ENCODE results near the gene TM4SF20.

TM4SF20 gene

DNA sequence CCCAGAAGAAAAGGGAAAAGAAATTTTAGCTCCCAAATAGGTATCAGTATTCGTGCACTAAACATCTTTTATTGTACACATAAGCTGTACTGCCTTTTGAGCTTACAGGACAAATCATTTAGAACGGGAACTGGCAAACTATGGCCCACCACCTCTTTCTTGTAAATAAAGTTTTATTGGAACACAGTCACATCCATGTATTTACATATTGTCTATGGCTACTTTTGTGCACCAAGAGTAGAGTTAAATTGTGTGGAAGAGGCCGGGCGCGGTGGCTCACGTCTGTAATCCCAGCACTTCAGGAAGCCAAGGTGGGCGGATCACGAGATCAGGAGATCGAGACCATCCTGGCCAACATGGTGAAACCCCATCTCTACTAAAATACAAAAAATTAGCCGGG is 5.7 kb downstream of the TM4SF20 start:
- Histone ChIP-seq H4K20me1 (ENCODE audit: insufficient read depth) (no peaks in the 10 kb centered on the region), H3K4me3 (IDR thresholded peaks at IDR 0.05; ENCODE audit: insufficient read depth, low read depth, low read length) (no peak overlapping the region), H3K36me3 (ENCODE audit: insufficient read depth) (no peaks in the 10 kb centered on the region), H3K79me2 (ENCODE audit: insufficient read depth, low read depth) (no peaks in the 10 kb centered on the region), H3K27me3 (ENCODE audit: insufficient read depth, low read depth) (no peaks in the 10 kb centered on the region), H3K4me1 (ENCODE audit: low read depth, poor library complexity, severe bottlenecking) (no peaks in the 10 kb centered on the region), H3K9ac (no peak overlapping the region), H3K27ac (no peak overlapping the region), H3K4me2 (no peak overlapping the region), H2AFZ (ENCODE audit: low read depth) (no peak overlapping the region)
- TF ChIP-seq, protein P1, sequence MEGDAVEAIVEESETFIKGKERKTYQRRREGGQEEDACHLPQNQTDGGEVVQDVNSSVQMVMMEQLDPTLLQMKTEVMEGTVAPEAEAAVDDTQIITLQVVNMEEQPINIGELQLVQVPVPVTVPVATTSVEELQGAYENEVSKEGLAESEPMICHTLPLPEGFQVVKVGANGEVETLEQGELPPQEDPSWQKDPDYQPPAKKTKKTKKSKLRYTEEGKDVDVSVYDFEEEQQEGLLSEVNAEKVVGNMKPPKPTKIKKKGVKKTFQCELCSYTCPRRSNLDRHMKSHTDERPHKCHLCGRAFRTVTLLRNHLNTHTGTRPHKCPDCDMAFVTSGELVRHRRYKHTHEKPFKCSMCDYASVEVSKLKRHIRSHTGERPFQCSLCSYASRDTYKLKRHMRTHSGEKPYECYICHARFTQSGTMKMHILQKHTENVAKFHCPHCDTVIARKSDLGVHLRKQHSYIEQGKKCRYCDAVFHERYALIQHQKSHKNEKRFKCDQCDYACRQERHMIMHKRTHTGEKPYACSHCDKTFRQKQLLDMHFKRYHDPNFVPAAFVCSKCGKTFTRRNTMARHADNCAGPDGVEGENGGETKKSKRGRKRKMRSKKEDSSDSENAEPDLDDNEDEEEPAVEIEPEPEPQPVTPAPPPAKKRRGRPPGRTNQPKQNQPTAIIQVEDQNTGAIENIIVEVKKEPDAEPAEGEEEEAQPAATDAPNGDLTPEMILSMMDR (conservative IDR thresholded peaks at IDR 0.05; ENCODE audit: low read depth, low read length) = no peak

DNA sequence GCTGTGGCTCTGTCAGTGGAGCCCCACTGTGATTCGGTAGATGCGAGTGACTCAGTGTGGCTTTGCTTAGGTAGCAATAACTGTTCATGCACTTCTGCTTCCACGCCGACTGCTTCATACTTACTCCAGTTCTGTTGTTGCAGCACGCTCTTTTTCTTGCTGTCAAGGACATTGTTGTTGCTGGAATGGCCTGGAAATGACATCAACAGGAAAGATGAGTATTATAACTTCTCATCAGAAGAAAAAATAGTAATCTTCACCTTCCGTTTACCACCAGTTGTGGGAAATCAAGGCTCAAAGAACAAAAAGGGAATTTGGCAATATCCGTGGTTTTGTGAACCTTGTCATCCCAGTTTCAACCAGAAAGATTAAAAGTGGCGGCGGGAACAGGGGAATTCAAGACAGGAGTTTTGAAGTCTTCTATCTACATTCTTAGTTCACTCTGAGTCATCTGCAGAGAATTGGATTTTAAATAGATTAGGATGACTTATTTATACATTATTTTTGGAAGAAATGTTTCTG is 8.3 kb downstream of the TM4SF20 start:
- no peak overlapping the region for H3K4me2 ChIP-seq
- no peak overlapping the region for H3K4me3 ChIP-seq (IDR thresholded peaks at IDR 0.05; ENCODE audit: insufficient read depth, low read depth, low read length)
- no peak overlapping the region for H3K9ac ChIP-seq
- no peaks in the 10 kb centered on the region for H3K36me3 ChIP-seq (ENCODE audit: insufficient read depth)
- no peaks in the 10 kb centered on the region for H3K4me1 ChIP-seq (ENCODE audit: low read depth, poor library complexity, severe bottlenecking)
- H2AFZ ChIP-seq (ENCODE audit: low read depth) = no peak overlapping the region
- H3K79me2 ChIP-seq (ENCODE audit: insufficient read depth, low read depth) = no peaks in the 10 kb centered on the region
- TF ChIP-seq, protein P1 (conservative IDR thresholded peaks at IDR 0.05; ENCODE audit: low read depth, low read length) = no peak
- H3K27ac ChIP-seq = no peak overlapping the region
- H3K27me3 ChIP-seq (ENCODE audit: insufficient read depth, low read depth) = no peaks in the 10 kb centered on the region
- H4K20me1 ChIP-seq (ENCODE audit: insufficient read depth) = no peaks in the 10 kb centered on the region

DNA sequence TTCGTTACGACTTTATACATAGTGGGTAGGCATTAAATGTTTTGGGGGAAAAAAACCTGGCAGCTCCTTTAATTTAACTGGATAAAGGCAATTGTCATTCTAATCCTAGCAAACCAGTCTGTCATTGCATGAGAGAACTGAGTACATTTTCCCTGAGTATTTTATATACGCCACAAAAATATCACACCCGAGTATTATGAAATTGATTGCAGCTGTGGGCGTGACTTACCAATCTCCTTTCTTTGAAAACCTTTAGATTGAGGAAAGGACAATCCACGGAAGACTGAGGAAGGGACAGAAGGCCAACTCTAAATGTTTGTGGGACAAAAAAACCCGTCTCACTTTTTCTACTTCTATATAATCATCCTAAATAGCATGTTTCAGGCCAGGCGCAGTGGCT is 9.0 kb downstream of the TM4SF20 start:
- H3K4me1 ChIP-seq (ENCODE audit: low read depth, poor library complexity, severe bottlenecking) = no peaks in the 10 kb centered on the region
- TF ChIP-seq, protein P1 (conservative IDR thresholded peaks at IDR 0.05; ENCODE audit: low read depth, low read length) = no peak
- no peaks in the 10 kb centered on the region for H3K36me3 ChIP-seq (ENCODE audit: insufficient read depth)
- no peaks in the 10 kb centered on the region for H4K20me1 ChIP-seq (ENCODE audit: insufficient read depth)
- no peaks in the 10 kb centered on the region for H3K79me2 ChIP-seq (ENCODE audit: insufficient read depth, low read depth)
- H3K27me3 ChIP-seq (ENCODE audit: insufficient read depth, low read depth) = no peaks in the 10 kb centered on the region
- H2AFZ ChIP-seq (ENCODE audit: low read depth) = no peak overlapping the region
- no peak overlapping the region for H3K27ac ChIP-seq
- H3K4me2 ChIP-seq = no peak overlapping the region
- H3K9ac ChIP-seq = no peak overlapping the region
- no peak overlapping the region for H3K4me3 ChIP-seq (IDR thresholded peaks at IDR 0.05; ENCODE audit: insufficient read depth, low read depth, low read length)

DNA sequence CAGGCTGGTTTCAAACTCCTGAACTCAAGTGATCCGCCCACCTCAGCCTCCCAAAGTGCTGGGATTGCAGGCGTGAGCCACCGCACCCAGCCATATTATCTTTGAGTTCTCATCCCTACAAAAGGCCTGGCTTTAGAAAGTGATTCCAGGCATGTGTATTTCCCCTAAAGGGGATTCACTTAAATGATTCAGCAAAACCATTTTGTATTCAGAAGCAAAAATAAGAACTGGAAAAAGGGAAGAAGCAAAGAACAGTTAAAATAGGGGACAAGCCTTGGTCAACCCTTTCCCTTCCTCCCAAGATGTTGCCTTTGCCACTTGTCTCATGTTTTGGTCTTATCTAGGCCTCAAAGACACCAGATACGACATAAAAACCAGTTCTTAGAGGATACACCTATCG is 10.5 kb downstream of the TM4SF20 start:
- Histone ChIP-seq H3K79me2 (ENCODE audit: insufficient read depth, low read depth) (no peaks in the 10 kb centered on the region), H3K27ac (no peak overlapping the region), H3K4me2 (no peak overlapping the region), H3K27me3 (ENCODE audit: insufficient read depth, low read depth) (no peaks in the 10 kb centered on the region), H2AFZ (ENCODE audit: low read depth) (no peak overlapping the region), H3K9ac (no peak overlapping the region), H3K4me3 (IDR thresholded peaks at IDR 0.05; ENCODE audit: insufficient read depth, low read depth, low read length) (no peak overlapping the region), H3K36me3 (ENCODE audit: insufficient read depth) (no peaks in the 10 kb centered on the region), H3K4me1 (ENCODE audit: low read depth, poor library complexity, severe bottlenecking) (no peaks in the 10 kb centered on the region), H4K20me1 (ENCODE audit: insufficient read depth) (no peaks in the 10 kb centered on the region)
- TF ChIP-seq, protein P1 (conservative IDR thresholded peaks at IDR 0.05; ENCODE audit: low read depth, low read length) = no peak
